RPMI7951 (cell line): Measurements from ENCODE around the gene DENND1A. TPM values are rescaled to one million over a fixed set of nuclear protein-coding genes. Genes with fewer than 3 reads are reported as not detected.
"Not testable (repeated sequence)": the region's sequence is repeated elsewhere in the genome, so short reads cannot be mapped to it uniquely, and the experiment has no call there.

Experiments
- DNase-seq: peaks from one replicate; pipeline ENCODE4 v3.0.0-alpha.2; 2012; ENCODE audit warnings: low read depth
- total RNA-seq: library from RNA; depleted of rRNA; stranded (reverse); fragments of >200 nt; shearing (Covaris generic); gene quantifications from 2 replicates; pipeline ENCODE4 v1.2.3, GENCODE V29; 2014

DENND1A gene
- total RNA-seq, 1 experiment from 2014 or later, result 24.0 TPM

DNA sequence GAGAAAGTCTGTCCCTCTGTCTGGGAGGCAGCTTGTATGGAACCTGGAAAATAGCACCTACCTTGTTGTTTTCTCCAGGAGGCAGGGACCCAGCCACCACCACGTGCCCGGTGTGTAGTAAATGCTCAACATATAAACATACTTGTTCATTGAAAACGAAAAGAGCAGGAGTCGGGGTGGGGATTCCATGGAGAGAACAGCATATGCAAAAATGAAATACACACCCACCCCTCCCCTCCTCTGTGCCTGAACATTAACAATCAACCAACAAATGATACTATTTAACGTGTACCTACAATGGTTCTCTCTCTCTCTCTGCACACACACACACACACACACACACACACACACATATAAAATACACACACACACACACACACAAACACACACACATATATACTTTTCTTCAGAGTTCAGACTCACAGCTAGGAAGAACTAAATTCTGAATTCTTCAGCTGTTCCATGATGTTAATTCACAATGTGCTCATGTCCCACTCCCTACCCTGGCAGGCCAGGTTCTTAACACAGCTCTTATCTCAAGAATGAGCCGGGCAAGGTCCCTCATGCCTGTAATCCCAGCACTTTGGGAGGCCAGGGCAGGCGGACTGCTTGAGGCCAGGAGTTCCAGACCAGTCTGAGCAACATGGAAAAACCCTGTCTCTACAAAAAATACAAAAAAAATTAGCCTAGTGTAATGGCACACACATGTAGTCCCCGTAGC lies 16.3 kb upstream of the DENND1A start:
- DNase-seq, result no peak

- no peak for DNase-seq
Measured at GRCh38 chr9:123945532-123945931, 15.6 kb upstream of the DENND1A start.

DNA sequence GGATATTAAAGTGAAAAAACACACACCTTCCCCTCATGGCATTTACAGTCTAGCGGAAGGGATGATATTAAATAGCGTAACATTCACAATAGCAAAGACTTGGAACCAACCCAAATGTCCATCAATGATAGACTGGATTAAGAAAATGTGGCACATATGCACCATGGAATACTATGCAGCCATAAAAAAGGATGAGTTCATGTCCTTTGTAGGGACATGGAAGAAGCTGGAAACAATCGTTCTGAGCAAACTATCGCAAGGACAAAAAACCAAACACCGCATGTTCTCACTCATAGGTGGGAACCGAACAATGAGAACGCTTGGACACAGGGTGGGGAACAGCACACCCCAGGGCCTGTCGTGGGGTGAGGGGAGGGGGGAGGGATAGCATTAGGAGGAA lies 14.5 kb upstream of the DENND1A start:
- DNase-seq, result not testable (repeated sequence)

DNA sequence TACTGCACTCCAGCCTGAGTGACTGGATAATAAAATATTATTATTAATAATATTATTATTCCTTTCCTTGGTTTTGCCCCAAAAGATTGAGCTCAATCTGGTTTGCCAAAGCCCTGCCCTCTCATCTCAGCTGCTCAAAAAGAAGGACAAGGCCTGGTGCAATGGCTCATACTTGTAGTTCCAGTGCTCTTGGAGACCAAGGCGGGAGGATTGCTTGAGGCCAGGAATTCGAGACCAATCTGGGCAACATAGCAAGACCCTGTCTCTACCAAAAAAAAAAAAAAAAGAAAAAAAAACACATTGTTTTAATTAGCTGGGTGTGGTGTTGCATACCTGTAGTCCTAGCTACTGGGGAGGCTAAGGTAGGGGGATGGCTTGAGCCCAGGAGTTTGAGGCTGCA lies 13.7 kb upstream of the DENND1A start:
- DNase-seq, result no peak

DNA sequence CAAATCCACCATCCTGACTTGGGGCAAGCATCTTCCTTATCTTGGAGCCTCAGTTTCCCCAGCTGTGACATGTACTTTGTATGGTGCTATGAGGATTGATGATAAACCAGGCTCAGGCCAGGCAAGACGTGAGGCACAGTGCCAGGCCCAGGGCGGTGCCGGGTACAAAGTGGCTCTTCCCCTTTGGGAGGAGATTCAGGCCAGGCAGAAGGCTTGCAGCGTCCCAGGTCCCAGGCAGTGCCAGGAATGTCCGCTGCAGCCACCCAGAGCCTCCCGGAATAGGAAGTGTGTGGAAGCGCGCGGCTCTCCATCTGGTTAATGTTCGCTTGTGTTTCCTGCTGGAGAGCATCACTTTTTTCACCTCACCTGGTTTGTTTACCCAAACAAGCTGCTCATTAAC lies 12.6 kb upstream of the DENND1A start:
- no peak for DNase-seq

- no peak for DNase-seq
Measured at GRCh38 chr9:123941524-123942070, 11.7 kb upstream of the DENND1A start.

GRCh38 chr9:123940721-123941523 lies 11.0 kb upstream of the DENND1A start:
- DNase-seq, result no peak

- no peak for DNase-seq
Measured at GRCh38 chr9:123938401-123938800, 8.5 kb upstream of the DENND1A start.

DNA sequence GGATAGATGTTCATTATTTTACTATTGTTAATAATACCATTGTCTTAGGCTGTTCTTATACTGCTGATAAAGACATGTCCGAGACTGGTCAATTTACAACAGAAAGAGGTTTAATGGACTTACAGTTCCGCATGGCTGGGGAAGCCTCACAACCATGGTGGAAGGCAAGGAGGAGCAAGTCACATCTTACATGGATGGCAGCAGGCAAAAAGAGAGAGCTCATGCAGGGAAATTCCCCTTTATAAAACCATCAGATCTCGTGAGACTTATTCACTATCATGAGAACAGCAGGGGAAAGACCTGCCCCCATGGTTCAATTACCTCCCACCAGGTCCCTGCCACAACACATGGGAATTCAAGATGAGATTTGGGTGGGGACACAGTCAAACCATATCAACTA lies 6.6 kb upstream of the DENND1A start:
- not testable (repeated sequence) for DNase-seq

GRCh38 chr9:123933440-123934212 lies 3.7 kb upstream of the DENND1A start:
- peak; percentile 76 for DNase-seq

DNA sequence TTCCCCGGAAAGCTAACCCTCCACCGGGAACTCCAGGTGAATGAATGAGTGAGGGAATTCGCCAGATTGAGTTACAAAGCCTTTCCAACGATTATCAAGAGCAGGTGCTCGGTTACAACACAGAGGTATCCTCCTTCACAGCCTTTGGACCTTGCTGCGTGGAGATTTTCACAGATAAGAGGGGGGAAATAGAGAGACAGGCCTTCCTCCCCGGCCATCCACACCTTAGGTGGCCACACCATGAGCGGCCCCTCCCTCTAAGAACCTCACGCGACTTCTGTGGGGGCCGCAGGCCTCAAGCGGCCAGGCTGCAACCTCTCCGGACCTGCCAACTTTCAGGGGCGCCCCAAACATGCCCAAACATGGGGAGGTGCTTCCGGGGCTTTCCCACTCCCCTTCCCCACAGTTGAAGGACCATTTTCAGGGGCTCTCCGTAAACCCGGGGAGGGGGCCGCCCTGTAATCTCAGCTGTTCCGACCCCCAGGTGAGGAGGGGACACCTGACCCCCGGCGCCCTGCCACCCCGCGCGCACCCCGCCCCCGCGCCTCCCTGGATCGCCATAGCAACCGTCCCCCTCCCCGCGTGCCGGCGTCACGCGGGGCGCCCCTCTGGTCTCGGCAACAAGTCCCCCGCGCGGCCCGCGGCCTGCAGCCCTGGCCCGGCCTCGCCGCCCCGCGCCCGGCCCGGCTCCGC lies 603 bp downstream of the DENND1A start:
- DNase-seq, result no peak

DNA sequence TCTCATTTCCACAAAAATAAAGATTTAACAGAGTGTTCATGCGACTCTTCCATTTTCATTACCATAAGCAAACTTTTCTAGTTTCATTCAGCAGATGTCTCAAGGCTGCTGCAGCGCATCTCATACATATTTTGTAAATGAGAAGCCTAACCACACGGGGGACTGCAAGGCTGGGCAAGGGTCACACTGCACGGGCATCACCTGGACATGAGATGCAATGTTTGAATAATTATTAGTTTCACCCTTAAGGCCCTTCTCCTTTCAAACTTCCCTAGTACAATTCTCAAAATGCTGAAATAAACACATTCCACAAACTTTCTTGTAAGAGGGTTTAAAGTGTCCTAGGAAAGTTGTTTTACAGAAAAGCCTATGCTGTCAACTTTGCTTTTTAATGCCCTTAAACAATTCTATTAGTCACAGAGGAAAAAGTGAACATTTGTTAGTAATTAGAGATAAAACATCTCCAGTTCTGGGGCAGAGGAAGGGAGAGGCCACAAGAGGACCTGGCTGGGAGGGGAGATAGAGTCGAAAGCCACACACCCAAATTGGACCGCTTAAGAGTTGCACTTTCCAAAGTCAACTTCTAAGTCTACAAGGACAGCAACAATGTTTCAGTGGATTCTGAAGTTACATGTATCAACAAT lies 1.3 kb downstream of the DENND1A start:
- DNase-seq, result peak; percentile 57

DNA sequence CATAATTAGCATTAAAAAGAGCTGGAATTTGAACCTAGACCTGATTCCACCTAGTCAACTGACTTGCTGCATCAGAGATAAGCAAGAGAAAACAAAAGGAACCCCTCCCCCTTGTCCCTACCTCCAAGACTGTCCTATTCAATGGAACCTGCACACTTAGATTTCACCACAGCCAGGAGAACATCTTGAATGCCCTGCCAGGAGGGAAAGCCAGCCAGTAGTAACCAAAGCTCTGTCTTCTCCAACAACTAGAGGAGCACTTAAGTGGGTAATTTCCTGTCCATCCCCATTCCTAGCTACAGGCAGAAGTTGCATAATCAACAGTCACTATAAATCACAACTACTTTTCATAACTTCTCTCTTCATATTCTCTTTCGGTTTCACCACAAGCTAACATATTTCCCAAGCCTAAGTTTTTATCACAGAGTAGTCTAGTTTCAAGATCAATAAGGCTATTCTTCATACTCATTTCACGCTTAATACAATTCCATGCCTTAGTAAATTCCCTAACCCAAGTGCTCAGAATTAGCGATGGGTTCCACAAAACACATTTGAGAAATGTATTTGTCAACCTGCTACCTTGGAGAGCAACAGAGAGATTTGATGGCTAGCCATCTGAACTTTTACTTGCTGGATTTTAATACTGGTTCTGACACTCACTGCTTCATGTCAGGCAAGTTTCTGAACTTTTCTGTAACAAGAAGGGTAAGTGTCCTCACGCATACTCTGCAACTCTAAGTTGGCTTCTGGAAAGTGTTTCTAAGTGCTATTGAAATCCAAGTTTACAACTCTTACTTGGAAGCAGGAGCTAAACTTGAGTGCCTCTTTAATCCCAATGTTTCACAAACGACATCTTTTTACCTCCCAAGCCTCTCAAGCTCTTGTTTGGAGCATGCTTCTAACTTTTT lies 2.0 kb downstream of the DENND1A start:
- DNase-seq, result peak; percentile 36

- DNase-seq, result no peak
Measured at GRCh38 chr9:123926941-123927340, 3.0 kb downstream of the DENND1A start.

DNA sequence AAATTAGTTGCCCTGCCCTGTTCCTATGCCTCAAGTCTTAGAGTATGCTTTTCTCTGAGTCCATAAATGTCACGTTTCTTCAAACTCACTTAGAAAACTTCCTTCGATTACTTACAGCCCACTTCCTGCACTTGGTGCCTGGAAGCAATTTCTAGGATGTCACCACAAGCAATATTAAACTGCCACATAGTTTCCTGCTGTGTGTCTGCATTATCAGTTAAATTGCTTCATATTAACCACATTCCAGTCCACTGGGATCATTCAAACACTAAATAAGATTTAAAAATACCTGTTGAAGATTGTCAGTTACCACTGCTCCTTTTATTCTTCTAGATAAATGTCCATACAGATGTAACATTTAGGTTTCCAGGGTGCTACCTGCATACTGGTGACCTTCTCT lies 4.1 kb downstream of the DENND1A start:
- DNase-seq, result peak; percentile 34

GRCh38 chr9:123925161-123925560 lies 4.8 kb downstream of the DENND1A start:
- DNase-seq, result no peak

DNA sequence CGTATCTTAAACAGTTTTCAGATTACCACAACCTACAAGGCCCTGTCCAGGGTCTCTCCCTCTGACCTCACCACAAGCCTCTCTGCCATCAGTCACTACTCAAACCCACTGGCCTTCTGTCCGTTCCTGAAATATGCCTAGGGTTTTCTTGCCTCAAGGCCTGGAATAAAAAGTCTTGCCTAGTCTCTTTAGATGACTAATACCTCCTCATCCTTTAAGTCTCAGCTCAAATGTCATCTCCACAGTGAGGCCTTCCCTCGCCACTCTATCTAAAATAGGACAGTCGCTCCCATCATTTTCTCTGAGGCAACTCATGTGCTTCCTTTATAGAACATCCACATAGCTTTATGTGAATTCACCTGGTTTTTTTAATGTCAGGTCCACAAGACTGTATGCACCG lies 5.2 kb downstream of the DENND1A start:
- DNase-seq, result peak; percentile 64

DNA sequence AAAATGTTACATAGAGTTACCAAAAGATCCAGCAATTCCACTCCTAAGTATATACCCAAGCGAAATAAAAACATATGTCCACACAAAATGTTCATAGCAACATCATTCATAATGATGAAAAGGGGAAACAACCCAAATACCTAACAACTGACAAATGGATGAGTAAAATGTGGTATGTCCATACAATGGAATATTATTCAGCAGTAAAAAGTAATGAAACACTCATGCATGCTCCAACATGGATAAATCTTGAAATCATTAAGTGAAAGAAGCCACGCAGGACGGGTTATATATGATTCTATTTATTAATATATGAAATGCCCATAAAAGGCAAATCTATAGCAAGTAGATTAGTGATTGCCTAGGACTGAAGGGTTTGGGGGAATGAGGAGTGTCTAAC lies 6.0 kb downstream of the DENND1A start:
- DNase-seq, result no peak

- no peak for DNase-seq
Measured at GRCh38 chr9:123923377-123923776, 6.5 kb downstream of the DENND1A start.

DNA sequence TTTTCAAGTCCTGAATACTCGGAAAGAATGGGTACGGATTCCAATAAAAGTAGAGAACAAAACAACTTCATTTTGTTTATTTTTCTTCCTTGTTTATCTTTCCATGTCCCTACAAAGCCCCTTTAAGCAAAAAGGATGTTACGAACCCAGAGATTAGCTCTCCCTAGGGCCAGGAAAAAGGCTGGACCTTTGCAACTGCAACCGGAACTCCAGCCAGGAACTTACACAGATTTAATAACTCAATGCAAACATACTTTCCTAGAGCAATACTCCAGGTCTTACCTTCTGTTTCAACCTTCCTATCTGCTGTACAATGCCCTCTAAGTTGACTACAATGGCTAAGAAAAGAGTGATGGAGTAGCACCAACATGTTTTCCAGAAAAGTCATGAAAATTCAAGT lies 7.0 kb downstream of the DENND1A start:
- DNase-seq, result no peak
